ENCODE results near the gene METTL16.

Gene METTL16

GRCh38 chr17:2419486-2419885 lies 92.2 kb downstream of the METTL16 start:
- no peak for TF ChIP-seq GLIS3 (CRISPR knock-in tag; IDR thresholded peaks at IDR 0.05)
- TF ChIP-seq BACH2 (CRISPR knock-in tag; IDR thresholded peaks at IDR 0.05; ENCODE audit: borderline replicate concordance): no peak
- TF ChIP-seq SNAI2 (CRISPR knock-in tag; IDR thresholded peaks at IDR 0.05): no peak
- no peak for TF ChIP-seq RARB (CRISPR knock-in tag; IDR thresholded peaks at IDR 0.05)
- TF ChIP-seq, protein P1, sequence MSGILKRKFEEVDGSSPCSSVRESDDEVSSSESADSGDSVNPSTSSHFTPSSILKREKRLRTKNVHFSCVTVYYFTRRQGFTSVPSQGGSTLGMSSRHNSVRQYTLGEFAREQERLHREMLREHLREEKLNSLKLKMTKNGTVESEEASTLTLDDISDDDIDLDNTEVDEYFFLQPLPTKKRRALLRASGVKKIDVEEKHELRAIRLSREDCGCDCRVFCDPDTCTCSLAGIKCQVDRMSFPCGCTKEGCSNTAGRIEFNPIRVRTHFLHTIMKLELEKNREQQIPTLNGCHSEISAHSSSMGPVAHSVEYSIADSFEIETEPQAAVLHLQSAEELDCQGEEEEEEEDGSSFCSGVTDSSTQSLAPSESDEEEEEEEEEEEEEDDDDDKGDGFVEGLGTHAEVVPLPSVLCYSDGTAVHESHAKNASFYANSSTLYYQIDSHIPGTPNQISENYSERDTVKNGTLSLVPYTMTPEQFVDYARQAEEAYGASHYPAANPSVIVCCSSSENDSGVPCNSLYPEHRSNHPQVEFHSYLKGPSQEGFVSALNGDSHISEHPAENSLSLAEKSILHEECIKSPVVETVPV (CRISPR knock-in tag; IDR thresholded peaks at IDR 0.05): no peak
- TF ChIP-seq, protein P2, sequence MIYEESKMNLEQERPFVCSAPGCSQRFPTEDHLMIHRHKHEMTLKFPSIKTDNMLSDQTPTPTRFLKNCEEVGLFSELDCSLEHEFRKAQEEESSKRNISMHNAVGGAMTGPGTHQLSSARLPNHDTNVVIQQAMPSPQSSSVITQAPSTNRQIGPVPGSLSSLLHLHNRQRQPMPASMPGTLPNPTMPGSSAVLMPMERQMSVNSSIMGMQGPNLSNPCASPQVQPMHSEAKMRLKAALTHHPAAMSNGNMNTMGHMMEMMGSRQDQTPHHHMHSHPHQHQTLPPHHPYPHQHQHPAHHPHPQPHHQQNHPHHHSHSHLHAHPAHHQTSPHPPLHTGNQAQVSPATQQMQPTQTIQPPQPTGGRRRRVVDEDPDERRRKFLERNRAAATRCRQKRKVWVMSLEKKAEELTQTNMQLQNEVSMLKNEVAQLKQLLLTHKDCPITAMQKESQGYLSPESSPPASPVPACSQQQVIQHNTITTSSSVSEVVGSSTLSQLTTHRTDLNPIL (CRISPR knock-in tag; IDR thresholded peaks at IDR 0.05; ENCODE audit: low read depth): no peak
- TF ChIP-seq ARNTL (CRISPR knock-in tag; IDR thresholded peaks at IDR 0.05; ENCODE audit: borderline replicate concordance, low read depth): no peak
- TF ChIP-seq TCF4 (CRISPR knock-in tag; IDR thresholded peaks at IDR 0.05; ENCODE audit: borderline replicate concordance): no peak
- TF ChIP-seq, protein P3, sequence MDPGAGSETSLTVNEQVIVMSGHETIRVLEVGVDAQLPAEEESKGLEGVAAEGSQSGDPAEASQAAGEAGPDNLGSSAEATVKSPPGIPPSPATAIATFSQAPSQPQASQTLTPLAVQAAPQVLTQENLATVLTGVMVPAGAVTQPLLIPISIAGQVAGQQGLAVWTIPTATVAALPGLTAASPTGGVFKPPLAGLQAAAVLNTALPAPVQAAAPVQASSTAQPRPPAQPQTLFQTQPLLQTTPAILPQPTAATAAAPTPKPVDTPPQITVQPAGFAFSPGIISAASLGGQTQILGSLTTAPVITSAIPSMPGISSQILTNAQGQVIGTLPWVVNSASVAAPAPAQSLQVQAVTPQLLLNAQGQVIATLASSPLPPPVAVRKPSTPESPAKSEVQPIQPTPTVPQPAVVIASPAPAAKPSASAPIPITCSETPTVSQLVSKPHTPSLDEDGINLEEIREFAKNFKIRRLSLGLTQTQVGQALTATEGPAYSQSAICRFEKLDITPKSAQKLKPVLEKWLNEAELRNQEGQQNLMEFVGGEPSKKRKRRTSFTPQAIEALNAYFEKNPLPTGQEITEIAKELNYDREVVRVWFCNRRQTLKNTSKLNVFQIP (CRISPR knock-in tag; IDR thresholded peaks at IDR 0.05; ENCODE audit: borderline replicate concordance, low read depth): no peak
- TF ChIP-seq ESRRG (CRISPR knock-in tag; IDR thresholded peaks at IDR 0.05): no peak
- TF ChIP-seq CSDC2 (CRISPR knock-in tag; IDR thresholded peaks at IDR 0.05): no peak
- TF ChIP-seq, protein P4, sequence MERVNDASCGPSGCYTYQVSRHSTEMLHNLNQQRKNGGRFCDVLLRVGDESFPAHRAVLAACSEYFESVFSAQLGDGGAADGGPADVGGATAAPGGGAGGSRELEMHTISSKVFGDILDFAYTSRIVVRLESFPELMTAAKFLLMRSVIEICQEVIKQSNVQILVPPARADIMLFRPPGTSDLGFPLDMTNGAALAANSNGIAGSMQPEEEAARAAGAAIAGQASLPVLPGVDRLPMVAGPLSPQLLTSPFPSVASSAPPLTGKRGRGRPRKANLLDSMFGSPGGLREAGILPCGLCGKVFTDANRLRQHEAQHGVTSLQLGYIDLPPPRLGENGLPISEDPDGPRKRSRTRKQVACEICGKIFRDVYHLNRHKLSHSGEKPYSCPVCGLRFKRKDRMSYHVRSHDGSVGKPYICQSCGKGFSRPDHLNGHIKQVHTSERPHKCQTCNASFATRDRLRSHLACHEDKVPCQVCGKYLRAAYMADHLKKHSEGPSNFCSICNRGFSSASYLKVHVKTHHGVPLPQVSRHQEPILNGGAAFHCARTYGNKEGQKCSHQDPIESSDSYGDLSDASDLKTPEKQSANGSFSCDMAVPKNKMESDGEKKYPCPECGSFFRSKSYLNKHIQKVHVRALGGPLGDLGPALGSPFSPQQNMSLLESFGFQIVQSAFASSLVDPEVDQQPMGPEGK (CRISPR knock-in tag; IDR thresholded peaks at IDR 0.05; ENCODE audit: borderline replicate concordance): no peak
- ATAC-seq: no peak

DNA sequence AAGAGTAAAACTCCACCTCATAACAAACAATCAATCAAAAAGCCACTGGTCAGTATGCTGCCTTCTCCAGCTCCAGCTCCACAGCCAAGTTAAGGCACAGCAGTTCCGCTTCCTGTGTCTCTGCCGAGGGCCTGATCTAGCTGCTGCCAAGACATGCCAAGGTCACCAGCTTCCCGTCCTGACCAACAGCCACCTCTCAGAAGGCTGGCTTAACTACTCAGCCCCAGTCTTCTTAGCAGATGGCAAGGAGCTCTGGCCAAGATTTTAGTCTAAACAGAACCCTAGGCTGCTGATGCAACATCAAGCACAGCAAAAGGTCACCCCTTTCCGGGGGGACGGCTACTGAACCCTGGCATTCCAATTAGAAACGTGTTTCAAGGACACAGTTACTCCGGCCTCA lies 93.1 kb downstream of the METTL16 start:
- TF ChIP-seq, protein P4 (CRISPR knock-in tag; IDR thresholded peaks at IDR 0.05; ENCODE audit: borderline replicate concordance): no peak
- no peak for TF ChIP-seq ZNF565 (CRISPR knock-in tag; conservative IDR thresholded peaks at IDR 0.05; ENCODE audit: low read depth)
- TF ChIP-seq, protein P2 (CRISPR knock-in tag; IDR thresholded peaks at IDR 0.05; ENCODE audit: low read depth): no peak
- no peak for TF ChIP-seq GLIS3 (CRISPR knock-in tag; IDR thresholded peaks at IDR 0.05)
- TF ChIP-seq, protein P3 (CRISPR knock-in tag; IDR thresholded peaks at IDR 0.05; ENCODE audit: borderline replicate concordance, low read depth): no peak
- no peak for TF ChIP-seq PPARA (CRISPR knock-in tag; IDR thresholded peaks at IDR 0.05; ENCODE audit: borderline replicate concordance)
- no peak for TF ChIP-seq ZNF8 (CRISPR knock-in tag; IDR thresholded peaks at IDR 0.05)
- no peak for TF ChIP-seq SNAI2 (CRISPR knock-in tag; IDR thresholded peaks at IDR 0.05)
- TF ChIP-seq BACH2 (CRISPR knock-in tag; IDR thresholded peaks at IDR 0.05; ENCODE audit: borderline replicate concordance): no peak
- no peak for TF ChIP-seq ZFP3 (CRISPR knock-in tag; IDR thresholded peaks at IDR 0.05)
- no peak for TF ChIP-seq ZFP30 (CRISPR knock-in tag; IDR thresholded peaks at IDR 0.05)
- TF ChIP-seq TOX (CRISPR knock-in tag; IDR thresholded peaks at IDR 0.05; ENCODE audit: borderline replicate concordance): no peak
- TF ChIP-seq OSR1 (CRISPR knock-in tag; IDR thresholded peaks at IDR 0.05): no peak
- TF ChIP-seq, protein P1 (CRISPR knock-in tag; IDR thresholded peaks at IDR 0.05): no peak
- TF ChIP-seq TCF4 (CRISPR knock-in tag; IDR thresholded peaks at IDR 0.05; ENCODE audit: borderline replicate concordance): no peak
- no peak for TF ChIP-seq ARNTL (CRISPR knock-in tag; IDR thresholded peaks at IDR 0.05; ENCODE audit: borderline replicate concordance, low read depth)
- no peak for TF ChIP-seq TSHZ2 (CRISPR knock-in tag; IDR thresholded peaks at IDR 0.05)
- ATAC-seq: no peak
